Hepatic stellate cell (primary cell): ENCODE measurements around the gene PITRM1.
"Not testable (repeated sequence)": the region's sequence is repeated elsewhere in the genome, so short reads cannot be mapped to it uniquely, and the experiment has no call there.

Experiments
- DNase-seq: peaks from one replicate; pipeline ENCODE4 v3.0.0; 2011; ENCODE audit warnings: low spot score

PITRM1 gene, protein sequence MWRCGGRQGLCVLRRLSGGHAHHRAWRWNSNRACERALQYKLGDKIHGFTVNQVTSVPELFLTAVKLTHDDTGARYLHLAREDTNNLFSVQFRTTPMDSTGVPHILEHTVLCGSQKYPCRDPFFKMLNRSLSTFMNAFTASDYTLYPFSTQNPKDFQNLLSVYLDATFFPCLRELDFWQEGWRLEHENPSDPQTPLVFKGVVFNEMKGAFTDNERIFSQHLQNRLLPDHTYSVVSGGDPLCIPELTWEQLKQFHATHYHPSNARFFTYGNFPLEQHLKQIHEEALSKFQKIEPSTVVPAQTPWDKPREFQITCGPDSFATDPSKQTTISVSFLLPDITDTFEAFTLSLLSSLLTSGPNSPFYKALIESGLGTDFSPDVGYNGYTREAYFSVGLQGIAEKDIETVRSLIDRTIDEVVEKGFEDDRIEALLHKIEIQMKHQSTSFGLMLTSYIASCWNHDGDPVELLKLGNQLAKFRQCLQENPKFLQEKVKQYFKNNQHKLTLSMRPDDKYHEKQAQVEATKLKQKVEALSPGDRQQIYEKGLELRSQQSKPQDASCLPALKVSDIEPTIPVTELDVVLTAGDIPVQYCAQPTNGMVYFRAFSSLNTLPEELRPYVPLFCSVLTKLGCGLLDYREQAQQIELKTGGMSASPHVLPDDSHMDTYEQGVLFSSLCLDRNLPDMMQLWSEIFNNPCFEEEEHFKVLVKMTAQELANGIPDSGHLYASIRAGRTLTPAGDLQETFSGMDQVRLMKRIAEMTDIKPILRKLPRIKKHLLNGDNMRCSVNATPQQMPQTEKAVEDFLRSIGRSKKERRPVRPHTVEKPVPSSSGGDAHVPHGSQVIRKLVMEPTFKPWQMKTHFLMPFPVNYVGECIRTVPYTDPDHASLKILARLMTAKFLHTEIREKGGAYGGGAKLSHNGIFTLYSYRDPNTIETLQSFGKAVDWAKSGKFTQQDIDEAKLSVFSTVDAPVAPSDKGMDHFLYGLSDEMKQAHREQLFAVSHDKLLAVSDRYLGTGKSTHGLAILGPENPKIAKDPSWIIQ

DNA sequence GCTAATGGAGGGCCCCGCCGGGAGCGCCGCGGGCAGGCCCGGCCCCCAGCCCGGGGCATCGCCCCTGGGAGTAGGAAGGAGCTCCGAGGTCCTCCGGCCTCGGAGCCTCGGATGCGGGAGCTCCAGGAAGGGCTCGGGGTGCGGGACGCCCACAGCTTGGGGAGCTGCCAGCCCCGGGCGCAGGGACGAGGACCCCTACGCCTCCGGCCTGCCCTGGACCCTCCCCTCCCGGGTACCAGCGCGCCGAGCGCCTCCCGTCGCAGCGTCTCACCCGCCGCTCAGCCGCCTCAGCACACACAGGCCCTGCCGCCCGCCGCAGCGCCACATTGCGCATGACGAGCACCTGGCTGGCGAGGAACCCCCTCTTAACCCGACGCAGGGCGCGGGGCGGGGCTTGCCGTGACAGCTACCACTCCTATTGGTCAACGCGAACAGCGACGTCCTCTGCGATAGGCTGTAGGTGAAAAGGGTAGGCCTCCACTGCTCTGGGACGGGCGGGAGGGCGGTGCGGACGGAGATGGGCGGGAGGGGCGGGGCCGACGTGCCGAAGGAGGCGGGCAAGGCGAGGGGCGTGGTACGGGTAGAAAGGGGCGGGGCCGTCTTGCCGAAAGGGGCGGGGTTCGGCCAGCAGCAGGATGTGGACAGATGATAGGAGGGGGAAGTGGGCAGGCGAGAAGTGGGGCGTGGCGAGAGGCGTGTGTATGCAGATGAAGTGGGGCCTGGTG lies at the start of gene PITRM1:
Gene PITRM1 (minus strand): TSS at position 337 of the 725 bp plus-strand sequence. CDS start 10 bp downstream, at position 327.
- DNase-seq = peak; percentile 98

DNA sequence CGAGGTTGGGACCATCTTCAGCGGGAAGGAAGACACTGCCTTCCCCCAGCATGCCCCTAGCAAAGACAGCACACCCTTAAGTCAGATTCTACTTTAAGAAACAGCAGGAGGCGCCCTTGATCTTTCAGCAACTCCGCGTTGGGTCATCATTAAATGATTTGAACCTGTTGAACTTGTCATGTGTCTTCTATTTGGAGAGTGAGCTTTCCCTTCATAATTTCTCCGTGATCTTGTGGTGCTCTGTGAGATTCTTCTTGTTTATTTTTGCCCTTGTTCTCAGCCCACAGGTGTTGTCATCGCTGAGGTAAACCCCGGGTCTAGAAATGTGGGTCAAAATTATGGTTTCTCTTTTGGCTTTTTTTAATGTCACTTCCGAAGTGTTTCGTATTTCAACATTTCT lies 49.5 kb upstream of the PITRM1 start:
- no peak for DNase-seq

DNA sequence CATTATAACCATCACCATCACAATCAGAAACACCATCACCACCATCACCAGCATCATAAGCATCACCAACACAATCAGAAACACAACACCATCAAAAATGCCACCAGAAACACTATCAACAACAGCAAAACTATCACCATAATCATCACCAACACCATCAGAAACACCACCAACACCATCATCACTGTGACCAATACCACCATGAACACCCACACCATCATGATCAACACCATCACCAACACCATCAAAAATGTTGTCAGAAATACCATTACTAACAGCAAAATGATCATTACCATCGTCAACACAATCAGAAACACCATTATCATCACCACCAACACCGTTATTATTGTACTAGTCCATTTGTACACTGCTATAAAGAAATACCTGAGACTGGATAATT lies 49.0 kb upstream of the PITRM1 start:
- DNase-seq = not testable (repeated sequence)

DNA sequence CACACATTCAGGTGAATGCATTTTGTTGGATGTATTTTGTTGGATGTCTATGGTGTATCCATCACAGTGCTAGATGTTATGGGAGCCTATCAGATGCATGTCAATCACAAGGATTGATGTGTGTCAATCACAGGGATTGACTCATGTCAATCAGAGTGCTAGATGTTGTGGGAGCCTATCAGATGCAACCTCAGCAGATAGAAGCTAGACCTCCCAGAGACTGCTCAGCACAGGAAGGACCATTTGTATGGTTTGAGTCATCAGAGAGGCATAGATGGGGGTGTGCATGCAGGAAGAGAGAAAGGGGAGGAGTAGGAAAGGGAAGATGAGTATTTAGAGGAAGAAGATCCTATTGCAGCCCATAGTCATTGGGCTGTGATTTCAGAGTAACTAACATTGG lies 48.3 kb upstream of the PITRM1 start:
- peak; percentile 60 for DNase-seq

DNA sequence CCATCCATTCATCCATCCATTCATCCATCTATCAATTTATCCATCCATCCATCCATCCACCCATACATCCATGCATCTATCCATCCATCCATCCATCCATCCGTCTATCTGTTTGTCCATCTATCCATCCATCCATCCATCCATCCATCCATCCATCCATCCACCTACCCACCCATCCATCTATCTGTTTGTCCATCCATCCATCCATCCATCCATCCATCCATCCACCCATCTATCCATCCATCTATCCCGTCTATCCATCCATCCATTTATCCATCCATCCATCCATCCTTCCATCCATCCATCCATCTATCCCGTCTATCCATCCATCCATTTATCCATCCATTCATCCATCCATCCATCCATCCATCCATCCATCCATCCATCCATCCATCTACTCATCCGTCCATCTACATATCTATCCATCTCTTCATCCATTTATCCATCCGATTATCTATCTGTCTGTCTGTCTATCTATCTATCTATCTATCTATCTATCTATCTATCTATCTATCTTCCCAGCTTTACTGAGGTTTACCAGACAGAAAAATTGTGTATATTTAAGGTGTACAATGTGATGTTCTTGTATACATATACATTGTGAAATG lies 46.5 kb upstream of the PITRM1 start:
- not testable (repeated sequence) for DNase-seq

DNA sequence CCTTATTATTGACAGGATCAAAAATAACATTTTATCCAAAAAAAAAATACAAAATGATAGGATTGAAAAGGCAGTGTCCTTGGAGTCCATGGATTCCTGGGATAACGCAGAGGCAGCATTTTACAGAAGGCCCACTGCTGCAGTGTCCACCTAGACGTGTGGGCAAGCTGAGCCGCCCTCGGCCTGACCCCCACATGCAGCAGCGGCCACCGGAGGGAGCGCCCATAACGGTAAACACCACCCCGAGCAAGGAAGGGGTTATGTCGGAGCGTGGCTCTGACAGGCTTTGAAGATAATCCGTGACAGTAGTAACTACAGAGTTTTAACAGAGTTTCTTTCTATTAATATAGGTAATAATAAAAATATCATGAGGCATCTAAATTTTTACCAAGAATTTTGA lies 45.3 kb upstream of the PITRM1 start:
- DNase-seq = no peak

DNA sequence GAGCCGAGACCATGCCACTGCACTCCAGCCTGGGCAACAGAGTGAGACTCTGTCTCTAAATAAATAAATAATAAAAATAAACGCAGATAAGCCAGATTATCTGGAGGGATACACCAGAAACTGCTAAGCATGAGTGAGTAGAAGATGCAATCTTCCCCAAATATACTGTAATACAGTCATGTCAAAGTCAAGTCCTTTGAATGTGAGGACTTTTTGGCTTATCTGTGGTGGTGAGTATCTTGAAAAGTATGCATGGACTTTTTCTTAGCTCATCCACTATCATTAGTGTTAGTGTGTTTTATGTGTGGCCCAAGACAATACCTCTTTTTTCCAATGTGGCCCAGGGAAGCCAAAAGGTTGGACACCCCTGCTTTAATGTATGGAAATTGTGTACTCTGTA lies 44.7 kb upstream of the PITRM1 start:
- DNase-seq = peak; percentile 77

DNA sequence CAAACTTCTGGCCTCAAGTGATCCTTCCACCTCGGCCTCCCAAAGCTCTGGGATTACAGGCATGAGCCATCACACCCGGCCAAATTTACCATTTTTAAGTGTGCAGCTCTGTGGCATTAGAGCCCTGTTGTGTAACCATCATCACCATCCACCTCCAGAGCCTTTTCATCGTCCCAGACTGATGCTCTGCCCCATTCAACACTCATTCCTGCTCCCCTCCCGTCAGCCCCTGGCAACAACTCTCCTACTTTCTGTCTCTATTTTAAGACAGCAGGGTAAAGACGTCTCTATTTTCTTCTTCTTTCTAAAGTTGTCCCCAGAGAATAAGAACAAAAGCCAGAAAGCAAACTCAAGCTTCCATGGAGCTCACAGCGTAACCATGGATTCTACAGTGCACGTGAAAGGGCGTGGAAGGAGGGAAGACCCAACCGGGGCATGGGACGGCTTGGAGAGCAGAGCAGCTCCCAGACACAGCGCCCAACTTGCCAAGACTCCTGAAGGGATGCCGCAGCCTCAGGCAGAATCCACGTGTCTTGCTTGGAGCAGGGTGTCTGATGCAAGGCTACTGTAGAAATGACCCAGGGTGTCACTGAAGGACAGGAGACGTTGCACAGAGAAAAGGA lies 42.7 kb upstream of the PITRM1 start:
- no peak for DNase-seq

DNA sequence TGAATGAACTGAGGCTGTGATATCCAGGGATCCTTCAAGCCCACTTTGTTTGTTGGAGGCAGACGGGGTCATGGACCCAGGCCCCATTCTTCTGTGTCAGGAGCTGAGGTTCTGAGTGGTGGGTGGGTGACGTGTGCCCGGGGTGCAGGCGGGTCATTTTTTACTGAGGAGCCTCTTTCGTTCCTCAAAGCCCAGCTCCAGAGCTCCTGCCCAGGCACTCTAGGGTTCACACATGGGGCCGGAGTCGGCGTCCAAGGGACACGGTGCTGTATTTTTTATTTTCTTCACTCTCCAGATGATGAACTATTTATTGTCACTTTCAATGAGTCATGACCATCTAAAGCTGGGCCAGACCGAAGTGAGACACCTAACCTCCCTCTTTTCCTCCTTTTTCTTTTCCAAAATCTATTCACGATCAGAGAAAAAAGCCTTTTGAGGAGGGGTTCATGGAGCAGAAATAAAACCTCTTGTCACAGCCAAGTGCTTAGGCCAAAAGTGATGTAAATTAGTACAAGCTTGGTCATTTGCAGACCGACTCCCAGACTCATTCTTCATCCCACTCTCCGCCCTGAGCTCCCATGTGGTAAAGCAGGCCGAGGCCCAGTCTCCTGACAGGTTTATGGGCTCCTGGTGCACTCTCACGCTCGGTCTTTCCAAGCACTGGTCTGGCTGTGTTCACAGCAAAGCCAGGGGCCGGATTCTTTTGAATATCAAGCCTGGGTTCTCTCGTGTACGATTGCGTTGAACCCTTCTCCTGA lies 41.4 kb upstream of the PITRM1 start:
- DNase-seq = no peak

DNA sequence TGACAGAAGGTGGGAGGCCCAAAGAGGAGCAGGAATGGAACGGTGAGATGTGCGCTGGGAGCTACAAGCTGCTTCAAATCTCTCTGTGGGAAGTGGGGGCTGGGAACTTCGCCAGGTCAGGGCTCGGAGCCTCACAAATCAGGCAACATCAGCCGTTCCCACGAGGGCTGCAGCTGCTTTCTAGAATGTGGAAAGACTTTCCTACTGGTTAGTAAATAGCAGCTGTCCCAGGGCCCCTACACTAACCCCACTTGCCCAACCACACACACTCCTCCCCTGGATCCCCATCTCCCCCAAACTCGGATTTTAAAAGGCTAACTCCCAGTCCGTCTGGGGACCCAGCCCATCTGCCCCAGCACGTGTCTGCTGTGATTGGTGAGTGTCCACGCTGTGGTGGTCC lies 40.6 kb upstream of the PITRM1 start:
- DNase-seq = no peak

DNA sequence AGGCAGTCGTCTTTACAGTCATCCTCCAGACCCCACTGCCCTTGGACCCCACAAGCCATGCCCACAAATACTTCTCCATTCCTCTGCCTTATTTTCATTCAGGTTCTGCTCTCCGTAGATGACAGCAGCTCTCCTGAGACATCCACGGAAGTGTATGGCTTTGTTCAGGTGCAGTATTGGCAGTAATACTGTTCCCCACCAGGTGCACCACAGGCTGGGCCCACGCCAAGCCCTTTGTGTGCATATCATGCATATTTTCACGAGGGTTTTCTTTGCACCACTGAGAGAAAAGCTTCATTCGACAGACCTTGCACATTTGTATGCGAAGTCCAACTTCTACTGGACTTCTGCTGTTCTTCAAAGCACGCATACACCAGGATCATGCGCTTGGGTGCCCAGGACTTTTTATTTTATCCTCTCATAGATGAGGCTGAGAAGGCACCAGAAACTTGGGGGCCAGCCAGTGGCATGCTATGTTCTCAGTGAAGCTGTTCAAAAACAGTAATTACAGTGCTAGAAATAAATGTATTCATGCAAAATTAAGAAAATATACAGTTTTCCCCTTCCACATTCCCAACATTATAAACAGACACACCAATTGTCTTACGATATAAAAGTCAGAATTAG lies 37.8 kb upstream of the PITRM1 start:
- DNase-seq = no peak

DNA sequence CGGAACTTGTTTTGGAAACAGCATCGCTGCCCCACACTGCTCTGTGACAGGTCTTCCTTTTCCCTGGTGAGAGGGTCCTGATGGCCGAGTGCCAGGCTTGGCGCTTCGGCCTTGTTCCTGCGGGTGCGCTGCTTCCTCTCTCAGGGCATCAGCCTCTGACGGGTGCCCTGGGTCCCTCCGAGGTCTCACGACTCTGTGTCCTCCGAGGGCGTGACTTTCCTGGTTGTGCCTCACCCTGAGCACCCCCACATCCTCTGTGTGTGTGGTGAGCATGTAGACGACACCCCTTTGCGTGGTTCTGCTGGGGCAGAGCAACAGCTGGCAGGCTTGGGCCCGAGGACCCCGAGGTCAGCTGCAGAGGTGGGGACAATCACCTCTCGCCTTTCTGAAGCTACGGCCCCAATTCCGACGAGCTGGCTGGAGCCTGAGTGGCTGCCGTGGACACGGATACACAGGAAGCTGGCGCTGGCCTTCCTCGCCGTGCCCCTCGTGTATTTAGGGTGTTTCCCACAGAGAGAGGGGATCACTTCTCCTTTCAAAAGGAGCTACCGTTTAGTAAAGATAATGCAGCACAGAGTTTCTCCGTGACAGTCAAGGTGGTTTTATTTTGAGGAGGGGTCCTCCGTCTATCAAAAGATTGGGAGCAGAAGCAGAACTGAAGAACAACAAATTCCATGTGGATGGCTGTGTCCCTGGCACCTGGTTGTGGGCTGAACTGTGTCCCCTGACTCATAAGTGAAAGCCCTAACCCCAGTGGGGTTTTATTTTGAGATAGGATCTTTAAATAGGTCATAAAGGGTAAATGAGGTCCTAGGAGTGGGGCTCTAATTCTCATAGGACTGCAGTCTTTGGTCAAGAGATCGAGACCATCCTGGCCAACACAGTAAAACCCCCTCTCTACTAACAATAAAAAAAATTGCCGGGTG lies 36.2 kb upstream of the PITRM1 start:
- DNase-seq = no peak

DNA sequence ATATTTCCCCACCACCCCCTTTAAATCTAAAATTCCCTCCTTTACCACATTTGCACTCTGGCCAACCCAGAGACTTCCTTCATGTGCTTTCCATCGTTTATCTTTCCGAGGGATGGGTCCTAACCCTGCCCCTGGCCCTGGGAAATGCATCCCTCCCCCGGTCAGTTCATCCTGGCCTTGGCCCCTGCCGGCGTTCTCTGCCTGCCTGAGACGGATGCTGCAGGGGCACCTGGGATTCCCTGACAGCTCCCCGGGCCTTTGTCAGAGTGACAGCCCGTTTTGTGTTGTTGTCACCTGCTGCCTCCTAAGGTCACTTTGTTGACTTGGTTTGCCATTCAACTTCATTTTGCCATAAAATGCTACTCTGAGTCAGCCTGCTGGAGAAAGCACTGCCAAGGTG lies 34.8 kb upstream of the PITRM1 start:
- DNase-seq = no peak

DNA sequence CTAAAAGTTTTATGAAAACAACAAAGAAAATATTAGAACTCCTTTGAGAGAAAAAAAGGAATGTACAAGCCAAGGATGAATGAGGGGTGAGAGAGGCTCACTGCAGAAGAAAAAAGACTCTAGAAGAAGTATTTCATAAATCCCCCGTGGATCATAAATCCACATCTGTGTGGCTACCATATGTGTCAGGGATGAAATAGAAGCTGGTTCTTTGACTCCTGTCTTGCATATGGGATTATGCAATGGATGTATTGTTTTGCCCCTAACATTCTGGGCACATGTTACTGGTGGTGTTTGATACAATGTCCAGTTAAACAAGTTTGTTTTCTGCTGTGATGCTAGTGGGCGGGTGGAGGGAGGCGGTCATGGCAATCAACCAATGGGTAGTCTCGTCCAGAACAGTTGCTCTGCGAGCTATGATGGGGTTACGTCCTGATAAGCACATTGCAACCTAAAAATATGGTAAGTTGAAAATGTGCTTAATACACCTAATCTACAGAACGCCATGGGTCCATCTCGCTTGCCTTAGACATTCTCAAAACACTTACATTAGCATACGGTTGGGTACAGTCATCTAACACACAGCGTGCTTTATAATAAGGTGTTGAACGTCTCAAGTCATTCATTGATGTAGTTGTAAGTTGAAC lies 34.1 kb upstream of the PITRM1 start:
- no peak for DNase-seq

DNA sequence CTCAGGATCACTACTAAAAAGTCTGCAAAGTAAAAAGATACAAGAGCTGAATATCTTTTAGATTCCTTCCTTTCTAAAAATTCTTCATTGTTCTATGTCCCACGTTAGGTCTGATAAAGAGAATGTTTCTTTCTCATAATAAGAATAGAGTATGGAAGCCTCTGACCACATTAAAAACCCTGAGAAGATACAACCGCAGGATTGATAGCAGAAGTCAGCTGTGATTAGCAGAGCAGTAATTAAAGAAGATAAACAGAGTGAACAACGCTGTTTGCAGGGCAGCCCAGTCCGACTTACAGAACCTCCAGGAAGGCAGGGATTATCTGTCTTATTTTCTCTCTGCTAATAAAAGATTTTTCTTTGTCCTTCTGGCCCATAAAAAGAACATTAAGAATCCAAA lies 31.4 kb upstream of the PITRM1 start:
- no peak for DNase-seq

DNA sequence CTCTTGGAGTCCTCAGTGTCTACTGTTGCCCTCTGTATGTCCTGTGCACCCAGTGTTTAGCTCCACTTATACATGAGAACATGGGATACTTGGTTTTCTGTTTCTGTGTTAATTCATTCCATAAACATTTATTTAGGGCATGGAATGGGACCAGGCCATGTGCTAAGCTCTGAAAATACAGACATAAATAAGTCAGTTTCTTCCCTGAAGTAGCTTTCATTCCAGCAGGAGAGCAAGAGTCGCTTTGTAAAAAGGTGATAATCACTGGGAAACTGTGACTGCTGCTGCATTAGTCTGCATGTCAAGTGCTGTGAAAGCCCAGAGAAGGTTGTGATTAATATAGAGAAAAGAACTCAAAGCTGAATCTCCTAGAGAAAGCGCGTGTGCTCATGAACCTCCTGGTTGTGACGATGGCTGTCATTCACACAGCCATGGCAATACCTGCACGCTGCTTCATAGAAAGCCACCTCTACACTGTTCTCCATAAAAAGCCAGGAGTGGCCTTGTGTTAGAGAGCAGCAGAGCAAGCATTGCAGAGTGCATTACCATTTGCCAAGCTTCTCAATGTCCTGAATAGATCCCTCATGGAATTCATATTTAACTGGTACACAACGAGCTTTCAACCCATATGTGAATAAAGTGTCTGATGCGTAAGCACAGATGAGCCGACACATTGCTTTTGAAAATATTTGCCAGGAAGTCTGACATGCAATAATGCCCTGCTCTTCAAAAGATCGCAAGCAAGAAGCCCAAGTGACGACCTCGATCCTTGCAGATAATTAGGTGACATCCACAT lies 30.6 kb upstream of the PITRM1 start:
- no peak for DNase-seq

DNA sequence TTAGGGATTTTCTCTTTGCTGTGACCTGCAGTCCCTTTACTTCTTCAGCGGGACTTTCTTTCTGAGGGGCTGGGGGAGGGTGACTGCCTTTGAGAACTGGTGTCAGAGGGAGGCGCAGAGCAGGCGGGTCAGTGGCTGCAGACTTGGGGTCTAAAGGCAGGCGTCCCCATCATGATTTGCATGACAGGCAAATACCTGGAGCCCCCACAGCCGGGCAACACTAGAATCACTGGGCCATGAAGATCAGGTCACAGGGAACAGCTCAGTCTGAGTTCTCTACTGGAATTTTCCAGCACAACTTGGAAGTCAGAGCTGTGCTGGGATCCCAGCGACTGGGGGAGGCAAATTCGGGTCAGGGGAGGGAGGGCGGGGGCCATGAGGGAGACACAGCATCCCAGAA lies 29.2 kb upstream of the PITRM1 start:
- DNase-seq = no peak

DNA sequence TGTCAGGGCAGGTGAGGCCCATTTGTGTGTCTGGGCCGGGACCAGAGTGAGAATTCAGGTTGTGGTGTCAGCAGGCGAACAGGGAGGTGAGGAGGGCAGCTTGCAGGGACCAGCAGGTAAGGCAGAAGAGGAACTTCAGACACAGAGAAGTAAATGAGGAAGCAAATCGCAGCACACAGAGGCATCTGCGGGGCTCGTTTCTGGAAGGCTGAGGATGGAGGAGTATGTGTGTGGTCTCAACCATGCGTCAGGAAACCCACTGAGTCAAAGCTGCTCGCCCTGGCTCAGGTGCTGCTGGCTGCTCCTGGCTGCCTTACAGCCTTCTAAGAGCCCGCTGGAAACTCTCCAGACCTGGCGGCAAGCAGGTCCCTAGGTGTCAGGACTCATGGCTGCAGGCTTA lies 26.9 kb upstream of the PITRM1 start:
- no peak for DNase-seq
